IMR-90 (cell line): Measurements from ENCODE around the gene INPP5J. TPM values are rescaled to one million over a fixed set of nuclear protein-coding genes. Genes with fewer than 3 reads are reported as not detected.
A peak's percentile ranks its signal among the peaks of the same experiment; 100 is the strongest.

Source experiments
- ATAC-seq: fragments of 200-7000 bp; cut with Tn5 transposase; 2 replicates; pipeline ENCODE4 v1.9.1; 2020; ENCODE audit warnings: low read depth, mild to moderate bottlenecking, moderate library complexity
- BruUV-seq: library from RNA; stranded (reverse); fragments of 400-500 nt; replicated peaks from 2 replicates; lab custom pipeline; 2021; lab: Mats Ljungman, UMichigan
- CTCF ChIA-PET: fragments of 300-600 bp; formaldehyde crosslinking; extraction: SDS; loops from one replicate; lab custom pipeline; 2021; ENCODE audit warnings: antibody characterized with exemption; lab: Yijun Ruan, JAX
- POLR2A ChIA-PET: fragments of 300-600 bp; sonication (Branson Sonifier 250); formaldehyde crosslinking; loops from one replicate; lab custom pipeline; 2022; ENCODE audit warnings: antibody characterized with exemption; ENCODE audit not compliant: unreplicated experiment; lab: Charles Lee
- DNase-seq: peaks from one replicate; pipeline ENCODE4 v3.0.0; 2013
- H2AFZ ChIP-seq: replicated peaks from 2 replicates; pipeline ENCODE3; 2013; ENCODE audit warnings: low read length, mild to moderate bottlenecking; ENCODE audit not compliant: poor library complexity
- H2AK5ac ChIP-seq: 2 replicates; pipeline ENCODE4 v1.6.1; 2013; ENCODE audit warnings: low read depth, low read length, inconsistent platforms
- H2AK9ac ChIP-seq: replicated peaks from 2 replicates; pipeline ENCODE3; 2013; ENCODE audit warnings: mild to moderate bottlenecking, low read depth, low read length, moderate library complexity; ENCODE audit not compliant: poor library complexity
- H2BK120ac ChIP-seq: 2 replicates; pipeline ENCODE4 v1.6.1; 2013; ENCODE audit warnings: low read depth, low read length, inconsistent platforms
- H2BK15ac ChIP-seq: 3 replicates; pipeline ENCODE4 v1.6.1; 2013; ENCODE audit warnings: low read depth, low read length, inconsistent platforms
- H2BK20ac ChIP-seq: 2 replicates; pipeline ENCODE4 v1.6.1; 2013; ENCODE audit warnings: low read depth, mild to moderate bottlenecking, inconsistent platforms, low read length, moderate library complexity
- H2BK5ac ChIP-seq: 2 replicates; pipeline ENCODE4 v1.6.1; 2013; ENCODE audit warnings: mild to moderate bottlenecking, low read depth, low read length, inconsistent platforms; ENCODE audit not compliant: poor library complexity, severe bottlenecking
- H3K14ac ChIP-seq: replicated peaks from 2 replicates; pipeline ENCODE4 v1.6.1; 2013; ENCODE audit warnings: low read depth, low read length, inconsistent platforms
- H3K18ac ChIP-seq: 2 replicates; pipeline ENCODE4 v1.6.1; 2013; ENCODE audit warnings: low read depth, low read length, control low read depth
- H3K23ac ChIP-seq: 2 replicates; pipeline ENCODE4 v1.6.1; 2013; ENCODE audit warnings: low read depth, low read length, inconsistent platforms
- H3K27ac ChIP-seq: 2 replicates; pipeline ENCODE4 v1.5.1; 2013; ENCODE audit warnings: mild to moderate bottlenecking, control low read depth, low read length; ENCODE audit not compliant: insufficient read depth
- H3K27me3 ChIP-seq: 2 replicates; pipeline ENCODE4 v1.6.1; 2013; ENCODE audit warnings: low read length; ENCODE audit not compliant: control insufficient read depth, insufficient read depth
- H3K36me3 ChIP-seq: 2 replicates; pipeline ENCODE4 v1.6.1; 2013; ENCODE audit warnings: low read length, mixed read lengths; ENCODE audit not compliant: control insufficient read depth, insufficient read depth
- H3K4ac ChIP-seq: 2 replicates; pipeline ENCODE4 v1.6.1; 2013; ENCODE audit warnings: low read depth, low read length, inconsistent platforms
- H3K4me1 ChIP-seq: 2 replicates; pipeline ENCODE4 v1.6.1; 2013; ENCODE audit warnings: low read length, mixed read lengths; ENCODE audit not compliant: control insufficient read depth, insufficient read depth
- H3K4me2 ChIP-seq: 2 replicates; pipeline ENCODE4 v1.6.1; 2013; ENCODE audit warnings: low read depth, mild to moderate bottlenecking, control low read depth, low read length, moderate library complexity
- H3K4me3 ChIP-seq: 2 replicates; pipeline ENCODE4 v1.5.1; 2013; ENCODE audit warnings: low read depth, mild to moderate bottlenecking, control low read depth, low read length, moderate library complexity; ENCODE audit not compliant: insufficient read depth
- H3K56ac ChIP-seq: 2 replicates; pipeline ENCODE4 v1.6.1; 2013; ENCODE audit warnings: low read length, inconsistent platforms; ENCODE audit not compliant: insufficient read depth; ENCODE audit errors: extremely low read depth
- H3K79me1 ChIP-seq, 2 experiments: 2 replicates each; pipeline ENCODE4 v1.6.1; 2013; ENCODE audit warnings: low read length in 2 of 2, inconsistent platforms in 1 of 2, low read depth in 1 of 2
- H3K9ac ChIP-seq: 2 replicates; pipeline ENCODE4 v1.6.1; 2013; ENCODE audit warnings: low read depth, low read length, control low read depth
- H3K9me1 ChIP-seq: 2 replicates; pipeline ENCODE4 v1.6.1; 2013; ENCODE audit warnings: low read length, inconsistent platforms; ENCODE audit not compliant: insufficient read depth
- H3K9me3 ChIP-seq: 2 replicates; pipeline ENCODE4 v1.6.1; 2013; ENCODE audit warnings: low read length; ENCODE audit not compliant: control insufficient read depth, insufficient read depth
- H4K20me1 ChIP-seq: 2 replicates; pipeline ENCODE4 v1.6.1; 2013; ENCODE audit warnings: low read length, inconsistent platforms; ENCODE audit not compliant: insufficient read depth
- H4K5ac ChIP-seq: 2 replicates; pipeline ENCODE4 v1.6.1; 2013; ENCODE audit warnings: mild to moderate bottlenecking, low read depth, low read length, control low read depth
- H4K8ac ChIP-seq, 2 experiments: 2 replicates each; pipeline ENCODE4 v1.6.1; 2013; ENCODE audit warnings: low read depth in 2 of 2, low read length in 2 of 2, control low read depth in 1 of 2, inconsistent platforms in 1 of 2
- H4K91ac ChIP-seq: 2 replicates; pipeline ENCODE4 v1.6.1; 2013; ENCODE audit warnings: low read depth, low read length, inconsistent platforms; ENCODE audit not compliant: insufficient read depth
- CHD1 ChIP-seq: IDR thresholded peaks from 2 replicates; pipeline ENCODE4 v1.6.1; 2012; ENCODE audit warnings: low read depth, low read length, improper control_type of control experiment
- MAFK ChIP-seq: IDR thresholded peaks from 2 replicates; pipeline ENCODE4 v1.6.1; 2012; ENCODE audit warnings: low read depth, low read length, improper control_type of control experiment
- WGBS, 2 experiments: methylation state at CpG; one replicate each; pipeline versions ENCODE4 v1.1.5 to v1.1.7; 2013; ENCODE audit warnings: missing lambda C conversion rate in 2 of 2; ENCODE audit not compliant: insufficient read length in 1 of 2; ENCODE audit errors: extremely low coverage in 2 of 2; 5-methylcytosine and 5-hydroxymethylcytosine counted together
- dilution Hi-C: fragments of 300-500 bp; cut with HindIII; formaldehyde crosslinking; loops from one replicate; pipeline ENCODE4 v1.14.3; 2018; ENCODE audit warnings: low sequenced_read_pairs; ENCODE audit not compliant: unreplicated experiment
- in situ Hi-C: fragments of 300-500 bp; cut with MboI; formaldehyde crosslinking; loops from 3 replicates; pipeline ENCODE4 v1.14.3; 2019; ENCODE audit warnings: low sequenced_read_pairs, inconsistent platforms, mixed read lengths
- intact Hi-C: fragments of 100-400 bp; cut with micrococcal nuclease; formaldehyde crosslinking; loops from 2 replicates; pipeline ENCODE4 v1.10.0; 2022
- polyA plus RNA-seq, 3 experiments: library from polyadenylated mRNA; depleted of rRNA; stranded (reverse); fragments of >200 nt; gene quantifications; 2 replicates each; pipeline ENCODE4 v1.2.3, GENCODE V29; 2012; ENCODE audit warnings: low replicate concordance in 1 of 3
- total RNA-seq: library from RNA; depleted of rRNA; stranded (reverse); fragments of >200 nt; gene quantifications from 2 replicates; pipeline ENCODE4 v1.2.3, GENCODE V29; 2012
- TF ChIP-seq, protein P1 (sequence below): fragments of 150-350 bp; IDR thresholded peaks from 2 replicates; pipeline ENCODE4 v1.6.1; 2017; ENCODE audit warnings: mild to moderate bottlenecking, antibody characterized with exemption, low read length, low read depth

The INPP5J gene
- total and polyA plus RNA-seq, 2 of the 4 experiments (the other 2 are of a cell fraction): 0.36 to 2.2 TPM

DNA sequence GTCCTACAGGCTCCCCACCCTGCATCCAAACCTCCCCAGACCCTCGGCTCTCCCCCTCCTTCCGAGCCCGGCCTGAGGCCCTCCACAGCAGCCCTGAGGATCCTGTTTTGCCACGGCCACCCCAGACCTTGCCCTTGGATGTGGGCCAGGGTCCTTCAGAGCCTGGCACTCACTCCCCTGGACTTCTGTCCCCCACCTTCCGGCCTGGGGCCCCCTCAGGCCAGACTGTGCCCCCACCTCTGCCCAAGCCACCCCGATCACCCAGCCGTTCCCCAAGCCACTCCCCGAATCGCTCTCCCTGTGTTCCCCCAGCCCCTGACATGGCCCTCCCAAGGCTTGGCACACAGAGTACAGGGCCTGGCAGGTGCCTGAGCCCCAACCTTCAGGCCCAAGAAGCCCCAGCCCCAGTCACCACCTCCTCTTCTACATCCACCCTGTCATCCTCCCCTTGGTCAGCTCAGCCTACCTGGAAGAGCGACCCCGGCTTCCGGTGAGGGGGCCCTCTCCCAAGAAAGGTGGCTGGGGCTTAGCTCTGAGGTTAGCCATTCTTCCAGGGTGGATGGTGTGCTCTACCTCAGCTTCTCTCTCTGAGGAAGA lies 2.9 kb downstream of the INPP5J start:
- WGBS, 2 experiments: 45% methylated on average over 2 of the region's 12 CpGs; no CpG with 5 or more reads in 1 of the 2 experiments
- intact Hi-C loops (no loop called here), dilution Hi-C loops (no loop called here), in situ Hi-C loops (no loop called here)
- Histone ChIP-seq H2AK9ac (peak overlapping the region; percentile 28), H3K27ac (no peak overlapping the region), H4K8ac (no peak overlapping the region), H4K20me1 (no peaks in the 10 kb centered on the region), H2BK15ac (no peak overlapping the region), H3K23ac (no peak overlapping the region), H4K91ac (no peak overlapping the region), H3K18ac (no peak overlapping the region), H3K56ac (no peak overlapping the region), H3K4me2 (no peak overlapping the region), H2AFZ (no peak overlapping the region), H2BK20ac (no peak overlapping the region), H2AK5ac (no peak overlapping the region), H3K79me1 (peaks cover 0 to 4% of the 10 kb centered on the region in 2 experiments; a peak in 1 of 4 replicates), H3K4me1 (peaks cover 5% of the 10 kb centered on the region), H3K14ac (no peak overlapping the region), H4K5ac (no peak overlapping the region), H3K4ac (no peak overlapping the region), H2BK120ac (no peak overlapping the region), H3K9me3 (no peaks in the 10 kb centered on the region), H3K27me3 (no peaks in the 10 kb centered on the region; the same call in 1 of the 2 replicates), H3K36me3 (no peaks in the 10 kb centered on the region), H3K9ac (no peak overlapping the region), H3K4me3 (no peak overlapping the region), H2BK5ac (no peak overlapping the region), H3K9me1 (no peaks in the 10 kb centered on the region; the same call in 1 of the 2 replicates)
- TF ChIP-seq MAFK: no peak
- TF ChIP-seq CHD1: no peak
- TF ChIP-seq, protein P1, sequence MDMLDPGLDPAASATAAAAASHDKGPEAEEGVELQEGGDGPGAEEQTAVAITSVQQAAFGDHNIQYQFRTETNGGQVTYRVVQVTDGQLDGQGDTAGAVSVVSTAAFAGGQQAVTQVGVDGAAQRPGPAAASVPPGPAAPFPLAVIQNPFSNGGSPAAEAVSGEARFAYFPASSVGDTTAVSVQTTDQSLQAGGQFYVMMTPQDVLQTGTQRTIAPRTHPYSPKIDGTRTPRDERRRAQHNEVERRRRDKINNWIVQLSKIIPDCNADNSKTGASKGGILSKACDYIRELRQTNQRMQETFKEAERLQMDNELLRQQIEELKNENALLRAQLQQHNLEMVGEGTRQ: no peak
- CTCF ChIA-PET: no interaction called here
- BruUV-seq: no TSS peak
- DNase-seq: no peak
- POLR2A ChIA-PET: no interaction called here
- no peak for ATAC-seq
